Measurements from ENCODE around the gene ZIC1. TPM values are rescaled to one million over a fixed set of nuclear protein-coding genes. Genes with fewer than 3 reads are reported as not detected.

ZIC1 gene
- total RNA-seq, 1 experiment from 2014 or later = not detected

GRCh38 chr3:147390589-147391569, 18.3 kb upstream of the ZIC1 start:
- no peaks in the 10 kb centered on the region for H3K9me2 ChIP-seq (ENCODE audit: insufficient read depth)
- H3K9me3 ChIP-seq (ENCODE audit: control insufficient read depth in 1 of 2, insufficient read depth in 1 of 2, low read depth in 1 of 2, low read length in 2 of 2) = no peaks in the 10 kb centered on the region
- TF ChIP-seq JUND (IDR thresholded peaks at IDR 0.05) (no peak), ZBTB33 (IDR thresholded peaks at IDR 0.05; ENCODE audit: extremely low read depth, insufficient replicate concordance, low read length) (no peak), POLR2AphosphoS5 (IDR thresholded peaks at IDR 0.05; ENCODE audit: low read depth, low read length) (no peak), EZH2phosphoT487 (IDR thresholded peaks at IDR 0.05; ENCODE audit: borderline replicate concordance) (no peak), POLR2A (IDR thresholded peaks at IDR 0.05; ENCODE audit: borderline replicate concordance, extremely low read depth, insufficient read depth, insufficient read length) (no peak), CEBPB (IDR thresholded peaks at IDR 0.05; ENCODE audit: low read depth) (no peak), CTCF (IDR thresholded peaks at IDR 0.05 in 2 of 3, conservative IDR thresholded peaks at IDR 0.05 in 1 of 3; ENCODE audit: borderline replicate concordance in 1 of 3, insufficient read depth in 1 of 3, low read depth in 2 of 3, low read length in 2 of 3) (no peak), ZNF274 (IDR thresholded peaks at IDR 0.05; ENCODE audit: low read depth, low read length) (no peak), REST (IDR thresholded peaks at IDR 0.05; ENCODE audit: low read depth) (no peak), SRF (IDR thresholded peaks at IDR 0.05; ENCODE audit: low read depth) (no peak), TCF7L2 (IDR thresholded peaks at IDR 0.05; ENCODE audit: borderline replicate concordance, extremely low read depth, insufficient read depth, insufficient read length) (no peak), FOSL1 (IDR thresholded peaks at IDR 0.05; ENCODE audit: low read depth) (no peak), CBX3 (IDR thresholded peaks at IDR 0.05; ENCODE audit: low read depth) (no peak)
- no peaks in the 10 kb centered on the region for H3K79me2 ChIP-seq (ENCODE audit: insufficient read depth, low read length)
- no peak overlapping the region for H2AFZ ChIP-seq (ENCODE audit: low read depth, low read length, poor library complexity, severe bottlenecking)
- H3K9ac ChIP-seq (ENCODE audit: low read length) = no peak overlapping the region
- DNase-seq (ENCODE audit: low read depth, low spot score) (no peak), ATAC-seq (no peak)
- intact Hi-C loops (cut with micrococcal nuclease) = no loop called here
- no peaks in the 10 kb centered on the region for H3K4me1 ChIP-seq (ENCODE audit: control insufficient read depth in 1 of 2, insufficient read depth in 2 of 2, low read length in 2 of 2)
- POLR2A ChIA-PET = no interaction called here
- no peaks in the 10 kb centered on the region for H3K27me3 ChIP-seq (ENCODE audit: insufficient read depth, low read length)
- no peak overlapping the region for H3K4me2 ChIP-seq (ENCODE audit: low read length)
- BruUV-seq (replicated peaks) = no TSS peak
- RAD21 ChIA-PET (ENCODE audit: low non-redundant PET in 1 of 2, low total read pairs in 2 of 2, uncharacterized antibody in 2 of 2, unreplicated experiment in 2 of 2) = no interaction called here
- CTCF ChIA-PET = no interaction called here
- no peak overlapping the region for H3K27ac ChIP-seq (ENCODE audit: low read depth, low read length)
- no peaks in the 10 kb centered on the region for H3K36me3 ChIP-seq (ENCODE audit: control insufficient read depth in 1 of 2, insufficient read depth in 2 of 2, low read length in 2 of 2)
- H3K4me3 ChIP-seq (replicated peaks in 1 of 2; ENCODE audit: low read depth in 1 of 2, low read length in 2 of 2) = no peak overlapping the region
- no peaks in the 10 kb centered on the region for H4K20me1 ChIP-seq (ENCODE audit: insufficient read depth)

All from HCT116 (cell line).